Measurements from ENCODE around the gene P3H4. TPM values are rescaled to one million over a fixed set of nuclear protein-coding genes. Genes with fewer than 3 reads are reported as not detected.
A peak's percentile ranks its signal among the peaks of the same experiment; 100 is the strongest.

P3H4 gene
- total RNA-seq, 1 donor = 59.7 TPM

DNA sequence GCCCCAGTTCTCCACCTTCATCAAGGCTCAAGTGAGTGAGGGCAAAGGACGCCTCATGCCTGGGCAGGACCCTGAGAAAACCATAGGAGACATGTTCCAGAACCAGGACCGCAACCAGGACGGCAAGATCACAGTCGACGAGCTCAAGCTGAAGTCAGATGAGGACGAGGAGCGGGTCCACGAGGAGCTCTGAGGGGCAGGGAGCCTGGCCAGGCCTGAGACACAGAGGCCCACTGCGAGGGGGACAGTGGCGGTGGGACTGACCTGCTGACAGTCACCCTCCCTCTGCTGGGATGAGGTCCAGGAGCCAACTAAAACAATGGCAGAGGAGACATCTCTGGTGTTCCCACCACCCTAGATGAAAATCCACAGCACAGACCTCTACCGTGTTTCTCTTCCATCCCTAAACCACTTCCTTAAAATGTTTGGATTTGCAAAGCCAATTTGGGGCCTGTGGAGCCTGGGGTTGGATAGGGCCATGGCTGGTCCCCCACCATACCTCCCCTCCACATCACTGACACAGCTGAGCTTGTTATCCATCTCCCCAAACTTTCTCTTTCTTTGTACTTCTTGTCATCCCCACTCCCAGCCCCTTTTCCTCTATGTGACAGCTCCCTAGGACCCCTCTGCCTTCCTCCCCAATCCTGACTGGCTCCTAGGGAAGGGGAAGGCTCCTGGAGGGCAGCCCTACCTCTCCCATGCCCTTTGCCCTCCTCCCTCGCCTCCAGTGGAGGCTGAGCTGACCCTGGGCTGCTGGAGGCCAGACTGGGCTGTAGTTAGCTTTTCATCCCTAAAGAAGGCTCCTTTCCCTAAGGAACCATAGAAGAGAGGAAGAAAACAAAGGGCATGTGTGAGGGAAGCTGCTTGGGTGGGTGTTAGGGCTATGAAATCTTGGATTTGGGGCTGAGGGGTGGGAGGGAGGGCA, 10.7 kb upstream of the P3H4 start:
- no peak overlapping the region for H2AFZ ChIP-seq (ENCODE audit: low read length)
- H3K9me3 ChIP-seq (ENCODE audit: low read depth, low read length) = no peaks in the 10 kb centered on the region
- H4K20me1 ChIP-seq (ENCODE audit: insufficient read depth, low read length) = peaks cover 26% of the 10 kb centered on the region
- no peaks in the 10 kb centered on the region for H3K27me3 ChIP-seq (ENCODE audit: insufficient read depth, low read length)
- DNase-seq (ENCODE audit: insufficient read length, low spot score, missing footprints) = peak; percentile 57
- H3K4me3 ChIP-seq (ENCODE audit: insufficient read depth, low read length) = no peak overlapping the region
- no peak overlapping the region for H3K27ac ChIP-seq (ENCODE audit: low read depth, low read length)
- peaks cover 9% of the 10 kb centered on the region for H3K79me2 ChIP-seq (ENCODE audit: insufficient read depth, low read length)
- H3K4me2 ChIP-seq (ENCODE audit: insufficient read depth, low read length) = no peak overlapping the region
- TF ChIP-seq, protein P1, sequence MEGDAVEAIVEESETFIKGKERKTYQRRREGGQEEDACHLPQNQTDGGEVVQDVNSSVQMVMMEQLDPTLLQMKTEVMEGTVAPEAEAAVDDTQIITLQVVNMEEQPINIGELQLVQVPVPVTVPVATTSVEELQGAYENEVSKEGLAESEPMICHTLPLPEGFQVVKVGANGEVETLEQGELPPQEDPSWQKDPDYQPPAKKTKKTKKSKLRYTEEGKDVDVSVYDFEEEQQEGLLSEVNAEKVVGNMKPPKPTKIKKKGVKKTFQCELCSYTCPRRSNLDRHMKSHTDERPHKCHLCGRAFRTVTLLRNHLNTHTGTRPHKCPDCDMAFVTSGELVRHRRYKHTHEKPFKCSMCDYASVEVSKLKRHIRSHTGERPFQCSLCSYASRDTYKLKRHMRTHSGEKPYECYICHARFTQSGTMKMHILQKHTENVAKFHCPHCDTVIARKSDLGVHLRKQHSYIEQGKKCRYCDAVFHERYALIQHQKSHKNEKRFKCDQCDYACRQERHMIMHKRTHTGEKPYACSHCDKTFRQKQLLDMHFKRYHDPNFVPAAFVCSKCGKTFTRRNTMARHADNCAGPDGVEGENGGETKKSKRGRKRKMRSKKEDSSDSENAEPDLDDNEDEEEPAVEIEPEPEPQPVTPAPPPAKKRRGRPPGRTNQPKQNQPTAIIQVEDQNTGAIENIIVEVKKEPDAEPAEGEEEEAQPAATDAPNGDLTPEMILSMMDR (IDR thresholded peaks at IDR 0.05; ENCODE audit: extremely low read depth, low read depth, low read length) = no peak
- no peaks in the 10 kb centered on the region for H3K4me1 ChIP-seq (ENCODE audit: insufficient read depth, low read length)
- H3K36me3 ChIP-seq (ENCODE audit: insufficient read depth, low read length) = peaks cover 47% of the 10 kb centered on the region

- no peak overlapping the region for H2AFZ ChIP-seq (ENCODE audit: low read length)
- H3K4me2 ChIP-seq (ENCODE audit: insufficient read depth, low read length) = no peak overlapping the region
- H3K9me3 ChIP-seq (ENCODE audit: low read depth, low read length) = no peaks in the 10 kb centered on the region
- H3K4me1 ChIP-seq (ENCODE audit: insufficient read depth, low read length) = no peaks in the 10 kb centered on the region
- TF ChIP-seq, protein P1 (IDR thresholded peaks at IDR 0.05; ENCODE audit: extremely low read depth, low read depth, low read length) = no peak
- H3K27me3 ChIP-seq (ENCODE audit: insufficient read depth, low read length) = no peaks in the 10 kb centered on the region
- peak; percentile 49 for DNase-seq (ENCODE audit: insufficient read length, low spot score, missing footprints)
- H3K79me2 ChIP-seq (ENCODE audit: insufficient read depth, low read length) = peaks cover 16% of the 10 kb centered on the region
- H3K36me3 ChIP-seq (ENCODE audit: insufficient read depth, low read length) = peaks cover 50% of the 10 kb centered on the region
- H3K27ac ChIP-seq (ENCODE audit: low read depth, low read length) = no peak overlapping the region
- peaks cover 32% of the 10 kb centered on the region for H4K20me1 ChIP-seq (ENCODE audit: insufficient read depth, low read length)
- H3K4me3 ChIP-seq (ENCODE audit: insufficient read depth, low read length) = no peak overlapping the region
Measured at GRCh38 chr17:41821776-41822175, 10.0 kb upstream of the P3H4 start.

- H3K27ac ChIP-seq (ENCODE audit: low read depth, low read length) = no peak overlapping the region
- H3K27me3 ChIP-seq (ENCODE audit: insufficient read depth, low read length) = no peaks in the 10 kb centered on the region
- peaks cover 40% of the 10 kb centered on the region for H4K20me1 ChIP-seq (ENCODE audit: insufficient read depth, low read length)
- H3K36me3 ChIP-seq (ENCODE audit: insufficient read depth, low read length) = peaks cover 49% of the 10 kb centered on the region
- TF ChIP-seq, protein P1 (IDR thresholded peaks at IDR 0.05; ENCODE audit: extremely low read depth, low read depth, low read length) = no peak
- no peaks in the 10 kb centered on the region for H3K9me3 ChIP-seq (ENCODE audit: low read depth, low read length)
- H3K4me2 ChIP-seq (ENCODE audit: insufficient read depth, low read length) = no peak overlapping the region
- H3K4me3 ChIP-seq (ENCODE audit: insufficient read depth, low read length) = no peak overlapping the region
- peaks cover 52% of the 10 kb centered on the region for H3K79me2 ChIP-seq (ENCODE audit: insufficient read depth, low read length)
- peaks cover 10% of the 10 kb centered on the region for H3K4me1 ChIP-seq (ENCODE audit: insufficient read depth, low read length)
- DNase-seq (ENCODE audit: insufficient read length, low spot score, missing footprints) = peak; percentile 56
- H2AFZ ChIP-seq (ENCODE audit: low read length) = no peak overlapping the region
Measured at GRCh38 chr17:41818024-41818423, 6.3 kb upstream of the P3H4 start.

- peaks cover 15% of the 10 kb centered on the region for H3K4me1 ChIP-seq (ENCODE audit: insufficient read depth, low read length)
- no peaks in the 10 kb centered on the region for H3K9me3 ChIP-seq (ENCODE audit: low read depth, low read length)
- no peak overlapping the region for H2AFZ ChIP-seq (ENCODE audit: low read length)
- peak; percentile 62 for DNase-seq (ENCODE audit: insufficient read length, low spot score, missing footprints)
- peaks cover 40% of the 10 kb centered on the region for H3K36me3 ChIP-seq (ENCODE audit: insufficient read depth, low read length)
- H3K27ac ChIP-seq (ENCODE audit: low read depth, low read length) = no peak overlapping the region
- H3K4me2 ChIP-seq (ENCODE audit: insufficient read depth, low read length) = no peak overlapping the region
- H4K20me1 ChIP-seq (ENCODE audit: insufficient read depth, low read length) = peaks cover 33% of the 10 kb centered on the region
- TF ChIP-seq, protein P1 (IDR thresholded peaks at IDR 0.05; ENCODE audit: extremely low read depth, low read depth, low read length) = no peak
- H3K79me2 ChIP-seq (ENCODE audit: insufficient read depth, low read length) = peaks cover 61% of the 10 kb centered on the region
- H3K4me3 ChIP-seq (ENCODE audit: insufficient read depth, low read length) = no peak overlapping the region
- H3K27me3 ChIP-seq (ENCODE audit: insufficient read depth, low read length) = no peaks in the 10 kb centered on the region
Measured at GRCh38 chr17:41816637-41817320, 5.0 kb upstream of the P3H4 start.
